Stimulated activated CD8-positive, alpha-beta memory T cell treated with anti-CD3 and anti-CD28 coated beads, Interleukin-12 subunit alpha, Interleukin-12 subunit beta, amount 100 ng/mL, for 24 hours (primary cell): ENCODE measurements around the gene AGAP2.

Experiments used
- DNase-seq: peaks from one replicate; pipeline ENCODE4 v3.0.0-alpha.2; 2020; ENCODE audit errors: extremely low read depth

AGAP2 gene

DNA sequence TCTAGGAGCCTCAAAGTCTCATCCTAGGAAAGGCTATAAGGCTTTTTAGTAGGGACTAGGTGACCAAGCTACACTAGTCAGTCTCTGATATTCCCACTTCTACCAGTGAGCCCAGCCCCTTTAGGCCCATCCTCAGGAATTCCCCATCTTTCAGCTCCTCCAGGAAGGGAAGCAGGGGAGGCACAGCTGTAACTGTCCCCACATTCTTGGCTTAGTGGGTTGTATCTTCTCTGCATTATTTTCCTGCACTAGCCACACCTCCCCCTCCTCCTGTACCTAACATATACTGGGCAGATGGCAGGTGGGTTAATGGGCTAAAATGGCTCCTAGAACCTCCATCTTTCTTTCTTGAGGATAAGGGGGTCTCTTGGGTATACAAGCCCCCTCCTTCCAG is 28.8 kb upstream of the AGAP2 start:
- no peak for DNase-seq

DNA sequence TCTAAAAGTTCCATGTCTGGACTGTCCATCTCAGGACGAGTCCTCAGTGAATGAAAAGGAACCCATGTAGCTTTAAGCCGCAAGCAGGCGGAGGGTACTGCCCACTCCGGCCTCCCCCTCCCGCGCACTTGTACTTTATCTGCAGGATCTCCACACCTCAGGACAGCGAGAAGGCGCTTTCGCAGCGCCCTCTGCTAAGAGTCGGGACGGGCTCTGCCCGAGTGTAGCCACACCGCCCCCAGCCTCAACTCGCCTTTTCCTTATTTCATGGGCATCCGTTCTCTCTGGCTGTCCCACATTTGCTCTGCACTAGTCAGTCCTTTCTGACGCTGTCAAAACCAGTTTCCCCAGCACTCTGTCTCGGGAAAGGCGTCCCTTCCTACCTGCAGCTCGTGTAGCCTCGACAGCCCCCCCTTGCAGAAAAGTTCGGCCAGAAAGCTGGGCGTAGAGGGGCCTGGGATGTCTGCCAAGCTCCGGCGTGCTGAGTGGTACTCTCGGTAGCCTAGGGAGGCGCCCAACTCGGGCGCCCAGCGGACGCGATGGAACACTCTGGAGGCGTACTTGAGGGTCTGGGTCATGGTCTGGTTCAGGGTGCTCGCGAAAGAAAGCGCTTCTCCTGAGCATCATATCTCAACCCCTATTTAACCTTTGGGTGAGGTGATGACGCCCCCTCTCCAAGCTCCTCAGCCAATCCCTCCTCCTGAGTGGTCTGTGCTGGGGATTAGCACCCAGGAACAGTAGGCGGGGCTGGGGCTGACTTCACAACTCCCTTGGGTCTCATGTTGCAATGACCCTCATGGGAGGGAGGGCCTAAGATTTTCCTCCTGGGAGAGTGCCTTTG is 28.1 kb upstream of the AGAP2 start, which contains the start of gene CYP27B1:
TSS of gene CYP27B1 (minus strand) at position 615 of the 841 bp plus-strand sequence. CDS start at position 578, 37 bp downstream.
- no peak for DNase-seq

DNA sequence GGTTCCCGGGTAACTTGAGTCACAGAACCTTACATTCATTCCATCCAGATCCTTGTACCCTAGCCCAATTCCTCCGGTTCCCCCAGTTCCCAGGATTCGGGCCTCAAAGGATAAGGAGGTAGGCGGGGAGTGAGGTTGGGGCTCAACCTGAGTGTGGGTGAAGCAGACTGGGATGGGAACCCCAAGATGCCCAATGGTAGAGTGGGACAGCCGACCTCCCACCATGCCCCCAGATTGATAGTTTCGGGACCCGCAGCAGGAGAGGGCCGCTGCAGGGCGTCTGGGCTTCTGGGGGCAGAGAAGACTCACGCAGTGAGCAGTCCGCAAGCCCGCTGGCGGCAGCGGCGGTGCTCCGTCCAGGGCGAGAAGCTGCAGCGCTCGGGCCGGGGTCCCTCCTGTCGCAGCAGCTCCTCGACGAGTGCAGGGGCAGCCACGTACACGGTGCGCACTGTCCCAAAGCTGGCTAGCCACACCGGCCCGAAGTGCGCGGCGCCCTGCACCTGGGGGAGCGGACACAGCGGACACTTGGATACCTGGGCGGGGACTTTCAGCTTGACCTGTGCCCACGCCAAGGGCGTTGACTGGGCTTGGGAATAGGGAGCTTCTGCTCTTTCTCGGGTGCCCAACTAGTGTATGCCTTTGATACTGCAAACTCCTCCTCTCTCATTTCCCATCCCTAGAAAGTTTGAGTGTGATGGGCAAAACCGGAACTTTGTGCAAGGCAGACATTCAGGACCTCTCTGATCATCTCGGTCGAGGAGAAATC is 27.3 kb upstream of the AGAP2 start:
- DNase-seq: no peak

DNA sequence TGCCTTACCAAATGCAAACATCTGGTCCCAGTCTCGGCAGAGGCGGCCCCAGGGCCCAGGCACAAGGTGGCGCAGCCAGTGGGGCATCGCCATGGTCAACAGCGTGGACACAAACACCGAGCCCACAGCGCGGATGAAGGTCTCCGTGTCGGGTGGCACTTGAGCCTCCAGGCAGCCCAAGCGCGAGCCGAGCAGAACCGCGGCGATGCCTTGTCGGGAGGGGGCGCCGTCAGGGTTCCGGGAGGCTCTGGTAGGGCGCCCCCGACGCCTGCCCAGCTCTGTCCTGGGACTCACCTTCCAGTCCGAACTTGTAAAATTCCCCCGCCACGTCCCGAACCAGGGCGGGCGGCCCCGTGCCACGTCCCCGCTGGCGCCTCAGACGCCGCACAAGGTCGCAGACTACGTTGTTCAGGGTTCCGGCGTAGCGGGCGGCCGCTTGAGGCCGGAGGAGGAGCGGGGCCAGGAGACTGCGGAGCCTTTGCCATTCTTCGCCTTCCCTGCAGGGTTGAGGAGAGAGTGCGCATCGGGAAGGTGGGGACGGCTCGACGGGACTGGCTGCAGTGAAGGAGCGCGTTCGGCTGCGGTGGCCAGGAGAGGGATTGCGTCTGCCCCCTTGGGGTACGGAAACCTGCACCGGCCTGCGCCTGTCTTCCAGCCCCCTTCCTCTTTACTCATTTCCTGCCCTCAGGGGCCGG is 26.6 kb upstream of the AGAP2 start:
- no peak for DNase-seq

DNA sequence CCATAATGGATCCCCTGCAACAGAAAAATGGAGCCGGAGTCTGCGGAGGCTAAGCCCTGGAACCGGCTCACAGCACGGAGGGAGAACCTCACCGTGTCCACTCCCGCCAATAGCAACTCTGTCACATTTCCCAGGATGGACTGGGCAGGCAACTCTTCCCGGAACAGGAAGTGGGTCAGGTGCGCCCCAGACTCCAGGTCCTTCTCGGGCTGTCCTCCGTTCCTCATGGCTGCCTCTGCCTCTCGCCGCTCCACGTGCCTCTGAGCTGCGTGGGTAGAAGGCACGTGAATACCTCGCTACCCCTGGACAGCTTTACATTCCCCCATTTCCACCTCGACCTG is 26.1 kb upstream of the AGAP2 start:
- no peak for DNase-seq

DNA sequence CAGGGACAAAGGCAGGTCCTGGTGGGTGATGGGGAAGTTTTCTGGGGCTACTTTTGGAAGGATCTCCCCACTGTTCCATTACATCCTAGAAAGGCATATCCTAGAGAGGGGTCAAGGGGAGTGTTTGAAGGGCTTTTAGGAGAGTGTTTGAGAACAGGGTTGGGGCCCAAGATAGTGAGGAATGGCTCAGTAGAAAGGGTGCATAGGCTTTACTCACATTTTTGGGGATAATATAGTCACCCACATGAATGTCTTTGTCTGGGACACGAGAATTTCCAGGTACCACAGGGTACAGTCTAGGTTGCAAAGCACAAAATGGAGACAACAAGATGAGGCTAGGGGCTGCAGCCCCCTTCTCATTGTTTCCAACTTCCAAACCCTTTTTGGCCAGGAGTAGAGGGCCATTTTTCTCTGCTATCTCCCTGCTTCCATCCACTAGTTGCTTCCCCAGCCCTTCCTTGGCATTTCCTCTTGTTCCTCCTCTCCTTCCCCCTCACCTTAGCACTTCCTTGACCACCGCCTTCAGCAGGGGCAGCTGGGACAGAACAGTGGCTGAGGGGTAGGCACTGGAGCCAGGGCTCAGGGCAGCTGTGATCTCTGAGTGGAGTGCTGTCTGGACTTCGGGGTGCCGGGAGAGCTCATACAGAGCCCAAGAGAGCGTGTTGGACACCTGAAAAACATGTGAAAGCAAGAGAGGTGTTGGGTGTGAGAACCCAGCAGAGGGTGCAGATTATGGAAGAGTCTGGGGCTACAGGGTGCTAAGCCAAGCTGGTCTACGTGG is 25.5 kb upstream of the AGAP2 start:
- DNase-seq: no peak

DNA sequence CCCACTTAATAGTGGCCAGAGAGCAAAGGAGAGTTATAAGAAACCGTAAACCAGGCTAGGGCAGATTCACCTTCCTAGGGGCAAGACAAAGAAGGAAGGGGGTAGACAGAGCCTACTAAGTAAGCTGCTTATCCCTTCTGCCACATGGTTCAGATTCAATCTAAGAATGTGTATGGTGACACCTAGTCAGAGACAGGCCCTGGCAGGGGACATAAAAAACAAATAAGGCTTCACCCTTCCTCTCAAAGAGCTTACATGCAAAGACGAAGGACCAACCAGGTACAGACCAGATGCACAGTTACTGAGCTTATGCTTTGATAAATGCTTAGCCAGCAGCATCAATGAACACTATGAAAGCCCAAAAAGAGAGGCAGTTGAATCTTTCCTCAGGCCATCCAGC is 23.9 kb upstream of the AGAP2 start:
- DNase-seq: no peak

DNA sequence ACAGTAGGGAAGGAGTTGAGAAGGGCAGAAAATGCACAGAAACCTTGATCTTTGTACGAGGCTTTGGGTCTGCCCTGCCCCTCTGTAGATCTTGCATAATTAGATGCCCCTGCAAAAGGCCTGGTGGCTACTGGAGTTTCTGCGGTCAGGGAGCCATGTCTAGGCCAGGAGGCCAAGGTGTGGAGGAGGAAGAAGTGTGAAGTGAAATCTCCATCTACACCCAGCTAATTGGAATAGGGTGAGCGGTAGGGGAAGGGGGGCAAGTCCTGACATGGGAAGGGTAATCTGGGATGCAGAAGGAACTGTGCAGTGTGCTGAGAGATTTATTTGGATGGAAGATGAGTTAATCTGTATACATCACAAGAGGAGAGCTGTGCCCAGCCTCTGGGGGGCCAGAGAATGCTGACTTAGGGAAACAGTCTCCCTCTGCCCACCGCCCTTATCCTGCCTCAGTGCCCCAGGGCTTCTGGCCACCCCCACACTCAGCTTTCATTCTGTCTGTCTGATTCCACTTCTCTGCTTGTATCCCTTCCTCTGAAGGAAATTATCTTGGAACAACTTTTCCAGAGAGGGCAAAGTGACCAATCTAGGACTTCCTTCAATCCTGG is 23.0 kb upstream of the AGAP2 start:
- no peak for DNase-seq

DNA sequence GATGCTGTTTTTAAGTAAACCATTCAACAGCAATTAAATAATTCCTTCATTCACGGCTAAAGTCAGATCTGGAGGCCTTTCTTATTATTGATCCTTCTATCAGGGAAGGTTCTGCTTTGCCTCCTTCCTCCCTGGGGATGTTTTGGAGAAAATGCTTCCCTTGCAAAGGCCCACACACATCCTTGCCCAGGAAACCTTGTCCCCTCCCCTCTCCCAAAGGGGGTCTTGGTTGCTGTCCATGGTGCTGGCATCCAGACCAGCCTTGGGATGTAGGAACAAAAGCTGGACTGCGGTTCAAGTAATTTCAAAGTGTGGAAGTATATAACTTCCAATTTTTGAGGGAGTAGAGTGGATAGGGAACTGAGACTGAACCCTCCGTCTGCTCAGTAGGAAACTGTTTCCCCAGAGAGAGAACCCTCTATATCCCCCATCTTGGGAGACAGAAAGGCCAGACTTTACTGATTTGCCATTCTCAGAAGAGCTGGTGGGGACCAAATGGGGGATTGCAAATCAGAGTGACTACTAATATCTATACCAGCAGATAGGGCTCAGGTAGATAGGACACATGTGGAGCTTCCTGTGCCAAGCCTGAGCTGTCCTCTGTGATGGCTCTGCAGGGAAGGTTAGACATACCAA is 21.9 kb upstream of the AGAP2 start:
- DNase-seq: no peak

DNA sequence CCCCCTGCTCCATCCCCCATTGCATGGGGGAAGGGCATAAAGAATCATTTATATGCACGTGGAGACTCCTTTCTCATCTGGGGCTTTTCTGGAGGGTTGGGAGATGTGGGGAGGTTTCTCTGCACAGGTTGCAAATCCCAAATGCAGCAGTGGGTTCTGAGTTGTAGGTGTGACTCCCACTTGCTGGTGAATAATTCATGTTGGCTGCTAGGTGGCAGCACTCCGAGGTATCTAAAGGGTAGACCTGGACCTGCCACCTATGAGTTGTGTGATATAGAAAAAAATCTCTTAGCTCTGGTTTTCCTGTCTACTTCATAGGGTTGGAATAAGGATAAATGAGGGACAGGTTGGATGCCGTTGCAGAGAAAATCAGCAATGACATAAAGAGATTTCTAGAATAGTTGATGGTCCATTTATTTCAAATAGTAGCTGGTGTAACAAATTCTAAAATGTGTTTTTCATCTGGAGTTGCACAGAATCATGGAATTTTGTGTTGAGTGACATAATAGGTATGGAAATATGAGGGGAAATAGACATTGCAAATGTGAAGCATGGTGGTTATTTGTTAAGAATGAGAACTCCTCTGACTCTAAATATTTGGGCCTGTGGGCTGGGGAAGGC is 20.9 kb upstream of the AGAP2 start:
- DNase-seq: no peak

DNA sequence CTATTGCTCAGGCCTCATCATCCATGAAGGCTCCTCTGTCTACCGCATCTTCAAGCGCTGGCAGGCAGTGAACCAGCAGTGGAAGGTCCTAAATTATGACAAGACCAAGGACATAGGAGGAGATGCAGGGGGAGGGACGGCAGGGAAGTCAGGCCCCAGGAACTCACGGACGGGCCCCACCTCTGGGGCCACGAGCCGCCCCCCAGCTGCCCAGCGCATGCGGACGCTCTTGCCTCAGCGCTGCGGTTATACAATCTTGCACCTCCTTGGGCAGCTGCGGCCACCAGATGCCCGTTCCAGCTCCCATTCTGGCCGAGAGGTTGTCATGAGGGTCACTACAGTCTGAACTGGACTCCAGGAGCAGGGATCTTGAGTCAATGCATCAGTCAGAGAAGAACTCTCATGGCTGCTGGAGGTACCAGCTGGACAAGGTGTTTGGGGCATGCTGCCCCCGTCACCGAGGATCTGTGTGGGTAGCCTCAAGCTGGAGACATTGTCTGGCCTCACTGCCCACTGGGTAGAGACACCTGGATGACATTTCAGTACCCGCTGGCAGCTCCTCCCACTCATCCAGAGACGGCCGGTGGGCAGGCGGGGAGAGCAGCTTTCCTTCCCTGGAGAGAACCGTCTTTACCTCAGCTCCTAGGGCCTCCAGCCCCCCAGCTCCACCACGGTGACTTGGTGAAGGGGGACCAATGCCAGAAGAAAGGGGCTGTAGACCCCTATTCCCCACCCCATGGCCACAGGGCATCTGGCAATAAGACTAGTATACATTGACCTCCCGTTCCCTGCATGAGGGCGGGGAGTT is 20.2 kb upstream of the AGAP2 start:
- no peak for DNase-seq

DNA sequence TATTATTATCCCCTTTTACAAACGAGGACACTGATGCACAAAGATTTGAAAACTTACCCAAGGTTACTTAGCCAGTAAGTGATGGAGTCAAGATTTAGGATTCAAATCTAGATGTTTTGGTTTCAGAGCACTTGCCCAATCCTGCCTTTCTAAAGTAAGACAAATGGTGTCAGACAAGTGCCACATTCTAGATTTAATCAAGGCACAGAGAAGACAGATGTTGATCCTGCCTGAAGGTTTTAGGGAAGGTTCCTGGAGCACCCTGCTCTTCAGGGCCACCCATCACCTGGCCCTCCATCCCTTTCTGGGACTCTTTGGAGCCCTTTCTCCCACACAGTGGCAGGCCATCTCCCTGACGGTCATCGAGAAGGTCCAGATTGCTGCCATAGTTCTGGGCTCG is 19.2 kb upstream of the AGAP2 start:
- DNase-seq: no peak

DNA sequence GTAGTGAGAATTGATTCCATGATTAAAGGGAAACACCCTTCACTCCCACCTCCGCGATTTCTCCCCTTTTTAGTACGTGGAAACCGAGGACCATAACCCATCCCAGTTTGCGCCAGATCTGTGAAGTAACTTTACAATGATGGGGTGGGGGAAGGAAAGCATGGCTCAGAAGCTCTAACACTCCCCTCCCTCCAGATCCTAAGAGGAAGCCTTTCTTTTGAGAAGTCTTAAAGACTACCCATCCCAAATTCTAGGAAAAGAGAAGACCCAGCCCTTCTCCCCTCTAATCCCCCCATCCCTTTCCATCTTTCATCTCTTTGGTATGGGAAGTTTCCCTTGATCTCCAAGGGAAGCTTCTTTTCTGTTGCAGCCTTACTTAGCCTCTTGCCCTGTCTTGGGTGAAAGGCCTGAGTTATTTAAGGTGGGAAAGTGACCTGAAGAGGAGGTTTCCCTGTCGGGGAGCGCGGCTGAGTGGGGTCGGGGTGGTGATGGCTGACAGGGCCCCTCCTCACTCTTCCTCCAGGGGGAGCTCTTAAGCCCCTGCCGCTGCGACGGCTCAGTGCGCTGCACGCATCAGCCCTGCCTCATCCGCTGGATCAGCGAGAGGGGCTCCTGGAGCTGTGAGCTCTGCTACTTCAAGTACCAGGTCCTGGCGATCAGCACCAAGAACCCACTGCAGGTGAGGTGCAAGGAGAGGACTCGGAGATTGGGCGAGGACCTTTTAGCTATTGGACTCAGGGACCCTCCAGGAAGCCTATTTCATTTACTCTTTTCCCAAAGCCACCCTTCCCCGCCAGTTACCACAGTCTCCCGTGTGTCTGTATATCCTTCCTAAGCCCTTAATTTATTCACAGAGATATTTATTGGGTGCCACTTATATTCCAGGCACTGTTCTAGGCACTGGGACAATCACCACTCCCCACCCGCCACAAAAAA is 18.1 kb upstream of the AGAP2 start:
- no peak for DNase-seq

DNA sequence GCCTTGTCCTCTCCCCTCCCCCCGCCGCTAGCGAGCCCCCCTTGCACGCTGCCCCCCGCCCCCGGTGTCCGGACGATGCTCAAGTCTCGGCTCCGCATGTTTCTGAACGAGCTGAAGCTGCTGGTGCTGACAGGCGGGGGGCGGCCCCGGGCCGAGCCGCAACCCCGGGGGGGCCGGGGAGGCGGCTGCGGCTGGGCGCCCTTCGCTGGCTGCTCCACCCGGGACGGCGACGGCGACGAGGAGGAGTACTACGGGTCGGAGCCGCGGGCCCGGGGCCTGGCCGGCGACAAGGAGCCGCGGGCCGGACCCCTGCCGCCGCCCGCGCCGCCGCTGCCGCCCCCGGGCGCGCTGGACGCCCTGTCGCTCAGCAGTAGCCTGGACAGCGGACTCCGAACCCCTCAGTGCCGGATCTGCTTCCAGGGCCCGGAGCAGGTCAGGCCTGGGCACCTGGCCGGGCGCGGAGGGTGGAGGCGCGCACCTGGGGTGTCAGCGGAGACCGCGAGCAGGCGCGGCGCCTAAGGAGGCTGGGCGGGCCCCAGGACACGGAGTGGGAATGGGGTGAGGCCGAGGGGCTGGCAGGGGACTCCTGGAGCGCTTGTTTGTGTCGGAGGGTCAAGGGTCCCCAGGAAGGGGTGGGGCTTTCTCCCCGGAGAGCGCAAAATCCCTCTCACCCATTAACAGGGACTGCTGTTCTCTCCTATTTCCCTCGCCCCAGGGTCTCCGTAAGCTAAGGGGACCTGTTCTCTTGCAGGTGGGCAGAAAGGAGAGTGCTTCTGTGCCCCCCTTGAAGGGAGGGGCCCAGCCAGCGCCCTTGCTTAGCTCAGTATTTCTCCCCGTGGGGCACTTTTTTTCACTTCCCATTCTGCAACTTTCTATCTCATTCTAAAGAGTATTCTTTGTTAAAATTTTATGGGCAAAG is 17.2 kb upstream of the AGAP2 start:
- DNase-seq: no peak

DNA sequence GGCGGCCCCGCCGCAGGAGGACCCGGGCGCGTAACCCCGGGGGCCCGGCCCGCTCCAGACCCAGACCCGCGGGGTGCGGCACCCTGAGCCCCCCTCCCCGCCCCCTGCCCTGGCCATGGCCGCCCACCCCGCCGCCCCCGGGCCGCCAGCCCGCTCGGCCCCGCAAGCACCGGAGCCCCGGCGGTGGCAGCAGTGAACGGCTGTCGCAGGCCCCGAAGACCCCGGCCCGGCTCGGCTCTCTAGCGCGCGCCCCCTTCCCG is 16.6 kb upstream of the AGAP2 start:
- DNase-seq: no peak

DNA sequence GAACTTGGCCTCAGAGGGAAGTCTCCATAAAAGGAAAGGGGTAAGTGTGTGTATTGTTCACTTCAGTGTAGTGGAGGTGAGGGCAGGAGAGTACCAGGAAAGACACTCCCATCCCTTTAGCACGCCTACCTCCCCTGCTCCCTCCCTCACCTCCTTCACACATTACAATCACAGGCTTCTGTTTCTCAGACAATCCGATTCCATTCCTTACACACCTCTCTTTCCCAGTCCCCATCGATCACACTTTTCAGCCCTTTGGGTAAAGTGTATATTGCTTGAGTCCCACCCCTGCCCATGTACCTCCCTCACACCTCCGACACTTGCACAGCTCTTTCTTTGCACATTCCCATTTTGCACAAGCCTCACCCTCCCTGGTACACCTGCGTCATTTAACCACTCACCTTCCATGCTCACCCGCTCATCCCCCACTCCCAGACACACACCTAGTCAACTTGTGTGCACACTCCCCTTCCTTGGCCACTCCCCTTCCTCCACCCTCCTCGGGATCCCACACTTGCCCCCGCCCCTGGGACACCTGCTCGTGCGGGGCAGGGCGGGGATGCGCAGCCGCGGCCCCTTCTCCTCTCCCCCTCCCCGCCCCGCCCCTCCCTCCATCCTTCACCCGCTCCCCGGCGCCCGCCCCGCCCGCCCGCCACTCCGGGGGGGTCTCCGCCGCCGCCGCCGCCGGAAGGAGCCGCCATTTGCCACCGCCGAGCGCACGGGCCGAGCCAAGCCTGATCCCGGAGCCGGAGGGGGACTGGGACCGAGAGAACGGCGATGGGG is 16.1 kb upstream of the AGAP2 start, which contains the start of gene MARCHF9:
TSS of gene MARCHF9 (plus strand) at position 693 of the 783 bp plus-strand sequence. CDS start 426 bp downstream, outside the sequence.
- DNase-seq: no peak
